GM19372 (cell line): ENCODE measurements around the gene SIRT4.
A peak's percentile ranks its signal among the peaks of the same experiment; 100 is the strongest.
"Not testable (repeated sequence)": the region's sequence is repeated elsewhere in the genome, so short reads cannot be mapped to it uniquely, and the experiment has no call there.

Experiments
- ATAC-seq: cut with Tn5 transposase; IDR thresholded peaks from one replicate; pipeline ENCODE4 v1.9.1; 2021; ENCODE audit warnings: mild to moderate bottlenecking, low read depth, moderate library complexity; ENCODE audit not compliant: unreplicated experiment

SIRT4 gene

GRCh38 chr12:120301962-120302815, at the start of gene SIRT4:
SIRT4 (plus strand) TSS chr12:120302321; CDS start chr12:120303562, 1,241 bp downstream.
- peak; percentile 98 for ATAC-seq

GRCh38 chr12:120253313-120253712, 48.8 kb upstream of the SIRT4 start:
- ATAC-seq = not testable (repeated sequence)

- ATAC-seq = no peak
These were observed 47.3 kb upstream of the SIRT4 start for GRCh38 chr12:120254809-120255208.

- ATAC-seq = no peak
These were observed 44.9 kb upstream of the SIRT4 start for GRCh38 chr12:120257041-120257821.

- no peak for ATAC-seq
These were observed 43.7 kb upstream of the SIRT4 start for GRCh38 chr12:120258323-120258896.

- ATAC-seq = no peak
These were observed 42.5 kb upstream of the SIRT4 start for GRCh38 chr12:120259418-120260202.

GRCh38 chr12:120260607-120261006, 41.5 kb upstream of the SIRT4 start:
- ATAC-seq = no peak

- no peak for ATAC-seq
These were observed 39.9 kb upstream of the SIRT4 start for GRCh38 chr12:120261951-120262851.

GRCh38 chr12:120262852-120263747, 39.0 kb upstream of the SIRT4 start:
- ATAC-seq = no peak

- ATAC-seq = no peak
These were observed 38.4 kb upstream of the SIRT4 start for GRCh38 chr12:120263748-120264085.

- ATAC-seq = no peak
These were observed 37.8 kb upstream of the SIRT4 start for GRCh38 chr12:120264086-120264903.

GRCh38 chr12:120264904-120265472, 37.1 kb upstream of the SIRT4 start:
- ATAC-seq = no peak

GRCh38 chr12:120265473-120266179, 36.5 kb upstream of the SIRT4 start, which contains the start of gene PXN:
PXN (minus strand) TSS chr12:120265730; CDS start chr12:120265629, 101 bp downstream.
- peak; percentile 72 for ATAC-seq

GRCh38 chr12:120266180-120266870, 35.8 kb upstream of the SIRT4 start:
- ATAC-seq = no peak

- no peak for ATAC-seq
These were observed 34.4 kb upstream of the SIRT4 start for GRCh38 chr12:120267736-120268135.

GRCh38 chr12:120276734-120277133, 25.4 kb upstream of the SIRT4 start:
- ATAC-seq = no peak
